Measurements from ENCODE around the gene MYOF. TPM values are rescaled to one million over a fixed set of nuclear protein-coding genes. Genes with fewer than 3 reads are reported as not detected.

The MYOF gene
- total and polyA plus RNA-seq, 9 of the 15 experiments (the other 6 are each of a cell fraction or from before 2014, with no cell fraction given), result 0.06 to 0.27 TPM; not detected in 7

DNA sequence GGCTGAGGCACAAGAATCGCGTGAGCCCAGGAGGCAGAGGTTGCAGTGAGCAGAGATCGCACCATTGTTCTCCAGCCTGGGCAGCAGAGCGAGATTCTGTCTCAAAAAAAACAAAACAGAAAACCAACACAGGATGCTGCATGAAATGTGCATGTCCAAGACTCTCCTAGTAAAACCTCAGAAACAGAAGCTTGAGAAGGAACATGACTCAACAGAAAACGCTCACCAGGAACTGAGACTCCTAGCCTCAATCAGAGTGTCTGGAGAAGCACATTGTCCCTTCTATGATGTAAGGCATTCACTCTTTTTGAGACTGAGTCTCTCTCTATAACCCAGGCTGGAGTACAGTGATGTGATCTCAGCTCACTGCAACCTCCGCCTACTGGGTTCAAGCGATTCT lies 168.3 kb downstream of the MYOF start (continued):
- TF ChIP-seq CBX2 (IDR thresholded peaks at IDR 0.05; ENCODE audit: insufficient read depth, low read length, poor library complexity, severe bottlenecking), result no peak
- no peak for TF ChIP-seq MED1 (CRISPR knock-in tag; IDR thresholded peaks at IDR 0.05; ENCODE audit: borderline replicate concordance)
- TF ChIP-seq, protein P1, sequence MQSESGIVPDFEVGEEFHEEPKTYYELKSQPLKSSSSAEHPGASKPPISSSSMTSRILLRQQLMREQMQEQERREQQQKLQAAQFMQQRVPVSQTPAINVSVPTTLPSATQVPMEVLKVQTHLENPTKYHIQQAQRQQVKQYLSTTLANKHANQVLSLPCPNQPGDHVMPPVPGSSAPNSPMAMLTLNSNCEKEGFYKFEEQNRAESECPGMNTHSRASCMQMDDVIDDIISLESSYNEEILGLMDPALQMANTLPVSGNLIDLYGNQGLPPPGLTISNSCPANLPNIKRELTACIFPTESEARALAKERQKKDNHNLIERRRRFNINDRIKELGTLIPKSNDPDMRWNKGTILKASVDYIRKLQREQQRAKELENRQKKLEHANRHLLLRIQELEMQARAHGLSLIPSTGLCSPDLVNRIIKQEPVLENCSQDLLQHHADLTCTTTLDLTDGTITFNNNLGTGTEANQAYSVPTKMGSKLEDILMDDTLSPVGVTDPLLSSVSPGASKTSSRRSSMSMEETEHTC (IDR thresholded peaks at IDR 0.05), result no peak
- TF ChIP-seq SMARCE1 (IDR thresholded peaks at IDR 0.05), result no peak
- no peak for TF ChIP-seq LCOR (CRISPR knock-in tag; IDR thresholded peaks at IDR 0.05)
- TF ChIP-seq MYNN (IDR thresholded peaks at IDR 0.05), result no peak
- no peak for TF ChIP-seq MYNN (CRISPR knock-in tag; IDR thresholded peaks at IDR 0.05)
- TF ChIP-seq MAFG (tag; conservative IDR thresholded peaks at IDR 0.05), result peak; percentile 73
- no peak for TF ChIP-seq ZNF668 (CRISPR knock-in tag; IDR thresholded peaks at IDR 0.05)
- no peak for TF ChIP-seq ZNF23 (CRISPR knock-in tag; IDR thresholded peaks at IDR 0.05)
- peak; percentile 44 for TF ChIP-seq NFE2 (IDR thresholded peaks at IDR 0.05; ENCODE audit: low read depth)
- peak; percentile 52 for TF ChIP-seq ZNF316 (IDR thresholded peaks at IDR 0.05)
- TF ChIP-seq, protein P2, sequence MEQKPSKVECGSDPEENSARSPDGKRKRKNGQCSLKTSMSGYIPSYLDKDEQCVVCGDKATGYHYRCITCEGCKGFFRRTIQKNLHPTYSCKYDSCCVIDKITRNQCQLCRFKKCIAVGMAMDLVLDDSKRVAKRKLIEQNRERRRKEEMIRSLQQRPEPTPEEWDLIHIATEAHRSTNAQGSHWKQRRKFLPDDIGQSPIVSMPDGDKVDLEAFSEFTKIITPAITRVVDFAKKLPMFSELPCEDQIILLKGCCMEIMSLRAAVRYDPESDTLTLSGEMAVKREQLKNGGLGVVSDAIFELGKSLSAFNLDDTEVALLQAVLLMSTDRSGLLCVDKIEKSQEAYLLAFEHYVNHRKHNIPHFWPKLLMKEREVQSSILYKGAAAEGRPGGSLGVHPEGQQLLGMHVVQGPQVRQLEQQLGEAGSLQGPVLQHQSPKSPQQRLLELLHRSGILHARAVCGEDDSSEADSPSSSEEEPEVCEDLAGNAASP (IDR thresholded peaks at IDR 0.05), result no peak
- TF ChIP-seq, protein P3, sequence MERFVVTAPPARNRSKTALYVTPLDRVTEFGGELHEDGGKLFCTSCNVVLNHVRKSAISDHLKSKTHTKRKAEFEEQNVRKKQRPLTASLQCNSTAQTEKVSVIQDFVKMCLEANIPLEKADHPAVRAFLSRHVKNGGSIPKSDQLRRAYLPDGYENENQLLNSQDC (CRISPR knock-in tag; IDR thresholded peaks at IDR 0.05), result no peak
- TF ChIP-seq RBBP5 (IDR thresholded peaks at IDR 0.05; ENCODE audit: borderline replicate concordance, insufficient read depth, low read length, poor library complexity, severe bottlenecking), result no peak
- no peak for TF ChIP-seq NFRKB (IDR thresholded peaks at IDR 0.05; ENCODE audit: low read depth)
- TF ChIP-seq, protein P4, sequence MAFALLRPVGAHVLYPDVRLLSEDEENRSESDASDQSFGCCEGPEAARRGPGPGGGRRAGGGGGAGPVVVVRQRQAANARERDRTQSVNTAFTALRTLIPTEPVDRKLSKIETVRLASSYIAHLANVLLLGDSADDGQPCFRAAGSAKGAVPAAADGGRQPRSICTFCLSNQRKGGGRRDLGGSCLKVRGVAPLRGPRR (CRISPR knock-in tag; IDR thresholded peaks at IDR 0.05), result no peak
- TF ChIP-seq IRF2 (CRISPR knock-in tag; IDR thresholded peaks at IDR 0.05), result no peak
- no peak for TF ChIP-seq ILK (tag; IDR thresholded peaks at IDR 0.05; ENCODE audit: borderline replicate concordance, low read depth)
- TF ChIP-seq TEAD4 (IDR thresholded peaks at IDR 0.05; ENCODE audit: low read length), result no peak
- no peak for TF ChIP-seq TEAD4 (CRISPR knock-in tag; IDR thresholded peaks at IDR 0.05; ENCODE audit: borderline replicate concordance)
- TF ChIP-seq CXXC5 (CRISPR knock-in tag; IDR thresholded peaks at IDR 0.05), result no peak
- no peak for TF ChIP-seq ZNF766 (CRISPR knock-in tag; conservative IDR thresholded peaks at IDR 0.05)
- TF ChIP-seq BRD4 (IDR thresholded peaks at IDR 0.05), result no peak
- no peak for TF ChIP-seq ZNF551 (CRISPR knock-in tag; IDR thresholded peaks at IDR 0.05)
- TF ChIP-seq KAT8 (IDR thresholded peaks at IDR 0.05; ENCODE audit: low read depth), result no peak
- no peak for TF ChIP-seq ZNF696 (CRISPR knock-in tag; conservative IDR thresholded peaks at IDR 0.05)
- TF ChIP-seq, protein P5, sequence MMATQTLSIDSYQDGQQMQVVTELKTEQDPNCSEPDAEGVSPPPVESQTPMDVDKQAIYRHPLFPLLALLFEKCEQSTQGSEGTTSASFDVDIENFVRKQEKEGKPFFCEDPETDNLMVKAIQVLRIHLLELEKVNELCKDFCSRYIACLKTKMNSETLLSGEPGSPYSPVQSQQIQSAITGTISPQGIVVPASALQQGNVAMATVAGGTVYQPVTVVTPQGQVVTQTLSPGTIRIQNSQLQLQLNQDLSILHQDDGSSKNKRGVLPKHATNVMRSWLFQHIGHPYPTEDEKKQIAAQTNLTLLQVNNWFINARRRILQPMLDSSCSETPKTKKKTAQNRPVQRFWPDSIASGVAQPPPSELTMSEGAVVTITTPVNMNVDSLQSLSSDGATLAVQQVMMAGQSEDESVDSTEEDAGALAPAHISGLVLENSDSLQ (IDR thresholded peaks at IDR 0.05), result no peak
- TF ChIP-seq CREM (IDR thresholded peaks at IDR 0.05; ENCODE audit: low read depth), result no peak
- no peak for TF ChIP-seq CBX1 (IDR thresholded peaks at IDR 0.05; ENCODE audit: low read depth)

Measured in K562 (cell line).